GM12801 (cell line): Measurements from ENCODE around the gene PCDH12.

Experiments used
- TF ChIP-seq, protein P1 (sequence below): IDR thresholded peaks from one replicate; pipeline ENCODE4 v1.5.1; 2011; ENCODE audit warnings: control low read depth; ENCODE audit not compliant: insufficient read length; ENCODE audit errors: extremely low read depth

Gene PCDH12

DNA sequence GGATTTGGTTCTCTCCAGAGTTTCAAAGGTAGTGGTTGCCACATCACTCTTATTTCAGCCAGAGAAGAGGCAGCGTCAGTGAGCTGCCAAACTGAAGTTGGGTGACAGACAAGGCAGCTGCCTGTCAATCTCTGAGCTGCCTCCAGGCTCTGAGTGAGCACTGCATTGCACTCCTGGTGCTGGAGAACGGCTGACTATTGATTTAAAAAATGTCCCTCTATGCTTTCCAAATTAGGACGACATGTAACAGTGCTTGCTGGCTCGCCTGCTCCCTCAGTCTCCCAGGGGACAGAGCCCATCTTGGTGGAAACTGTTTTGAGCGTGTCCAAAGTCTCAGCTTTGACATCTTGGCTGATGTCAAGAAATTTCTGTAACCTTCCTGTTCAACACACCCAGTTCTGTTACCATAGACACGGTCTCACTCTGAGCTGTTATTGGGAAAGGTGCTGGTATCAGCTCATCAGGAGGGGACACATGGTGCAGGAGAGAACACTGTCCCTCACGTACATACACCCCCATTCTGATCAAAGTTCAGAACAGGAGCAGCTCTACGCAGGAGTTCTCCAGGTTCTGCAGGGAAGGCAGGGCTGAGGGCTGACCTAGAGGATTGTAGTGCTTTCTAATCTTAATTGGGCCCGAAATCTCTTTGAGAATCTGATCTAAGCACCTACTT lies 15.7 kb downstream of the PCDH12 start:
- TF ChIP-seq, protein P1, sequence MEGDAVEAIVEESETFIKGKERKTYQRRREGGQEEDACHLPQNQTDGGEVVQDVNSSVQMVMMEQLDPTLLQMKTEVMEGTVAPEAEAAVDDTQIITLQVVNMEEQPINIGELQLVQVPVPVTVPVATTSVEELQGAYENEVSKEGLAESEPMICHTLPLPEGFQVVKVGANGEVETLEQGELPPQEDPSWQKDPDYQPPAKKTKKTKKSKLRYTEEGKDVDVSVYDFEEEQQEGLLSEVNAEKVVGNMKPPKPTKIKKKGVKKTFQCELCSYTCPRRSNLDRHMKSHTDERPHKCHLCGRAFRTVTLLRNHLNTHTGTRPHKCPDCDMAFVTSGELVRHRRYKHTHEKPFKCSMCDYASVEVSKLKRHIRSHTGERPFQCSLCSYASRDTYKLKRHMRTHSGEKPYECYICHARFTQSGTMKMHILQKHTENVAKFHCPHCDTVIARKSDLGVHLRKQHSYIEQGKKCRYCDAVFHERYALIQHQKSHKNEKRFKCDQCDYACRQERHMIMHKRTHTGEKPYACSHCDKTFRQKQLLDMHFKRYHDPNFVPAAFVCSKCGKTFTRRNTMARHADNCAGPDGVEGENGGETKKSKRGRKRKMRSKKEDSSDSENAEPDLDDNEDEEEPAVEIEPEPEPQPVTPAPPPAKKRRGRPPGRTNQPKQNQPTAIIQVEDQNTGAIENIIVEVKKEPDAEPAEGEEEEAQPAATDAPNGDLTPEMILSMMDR: no peak

DNA sequence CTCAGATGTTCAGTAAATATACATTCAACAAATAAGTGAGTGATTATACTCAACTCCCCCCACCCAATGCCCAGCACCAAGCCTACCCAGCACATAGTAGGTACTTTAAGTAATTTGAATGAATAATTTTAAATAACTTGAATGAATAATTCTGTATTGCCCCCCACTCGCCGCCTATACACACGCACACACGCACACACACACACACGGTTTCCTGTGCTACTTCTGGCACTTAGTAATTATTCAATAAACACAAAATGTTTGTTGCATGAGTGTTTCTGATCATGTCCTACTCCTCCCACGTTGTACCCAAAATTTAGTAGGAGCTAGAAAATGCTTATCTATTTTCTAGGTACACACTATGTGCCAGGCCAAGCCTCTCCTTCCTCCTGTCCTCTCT lies 16.2 kb downstream of the PCDH12 start:
- TF ChIP-seq, protein P1: no peak

DNA sequence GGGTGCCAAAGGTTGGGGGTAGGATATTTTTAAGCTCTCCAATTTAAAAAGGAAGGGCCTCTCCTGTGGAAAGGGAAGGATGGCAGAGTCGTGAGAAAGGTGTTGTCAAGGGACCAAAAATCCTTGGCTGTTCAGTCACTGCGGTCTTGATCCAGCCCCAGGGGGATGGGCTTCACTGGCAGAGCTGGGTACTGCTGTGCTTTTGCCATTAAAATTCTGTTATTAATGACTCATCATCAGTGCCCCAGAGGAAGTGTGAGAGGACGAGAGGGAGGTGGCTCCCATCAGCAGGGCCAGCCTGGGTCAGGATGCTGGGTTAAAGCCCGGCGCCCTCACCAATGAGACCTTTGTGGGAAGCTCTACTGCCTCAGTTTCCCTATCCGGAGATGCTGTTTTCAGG lies 16.7 kb downstream of the PCDH12 start:
- TF ChIP-seq, protein P1: no peak

DNA sequence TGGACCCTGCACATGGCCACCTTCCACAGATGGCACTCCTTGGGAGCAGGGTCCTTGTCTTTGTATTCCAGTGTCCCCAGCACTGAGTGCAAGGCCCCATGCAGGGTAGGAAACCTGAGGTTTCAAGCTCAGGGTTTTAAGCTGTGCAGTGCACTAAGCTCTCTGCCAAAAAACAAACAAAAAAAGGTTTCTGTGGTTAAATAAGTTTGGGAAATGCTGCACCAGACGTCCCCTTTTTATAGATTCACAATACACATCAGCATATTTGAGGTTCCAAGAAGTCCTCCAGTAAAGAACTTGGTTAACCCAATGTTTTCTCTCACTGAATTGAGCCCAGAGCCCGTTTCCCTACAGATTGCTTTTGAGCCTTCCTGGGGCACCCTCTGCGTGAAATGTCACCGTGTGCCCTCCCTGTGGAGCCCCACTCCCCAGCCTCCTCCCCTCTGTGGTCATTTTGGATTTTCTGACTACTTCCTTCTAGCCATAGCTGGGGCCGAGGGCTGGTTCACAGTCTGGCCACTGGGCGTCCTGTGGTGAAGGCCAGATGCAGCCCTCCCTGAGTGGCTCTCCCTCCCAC lies 17.2 kb downstream of the PCDH12 start:
- TF ChIP-seq, protein P1: no peak

DNA sequence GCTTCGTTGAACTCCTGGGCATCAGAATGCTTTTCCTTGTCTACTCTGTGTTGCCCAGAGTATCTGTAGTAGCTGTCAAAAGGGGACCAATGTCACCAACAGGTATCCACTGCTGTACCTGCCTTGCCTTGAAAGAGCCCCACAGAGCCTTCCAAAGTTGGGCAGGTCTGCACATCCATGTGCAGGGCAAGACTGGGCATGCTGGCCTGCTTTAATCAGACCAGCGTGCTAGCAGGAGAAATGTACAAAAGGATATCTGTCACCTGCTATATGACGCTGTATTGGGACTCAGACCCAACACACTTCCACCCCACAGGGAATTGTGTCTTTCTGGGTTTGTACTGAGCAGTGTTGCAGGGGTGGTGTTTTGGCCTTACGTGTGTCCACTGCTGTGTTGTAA lies 22.5 kb downstream of the PCDH12 start:
- TF ChIP-seq, protein P1: no peak

DNA sequence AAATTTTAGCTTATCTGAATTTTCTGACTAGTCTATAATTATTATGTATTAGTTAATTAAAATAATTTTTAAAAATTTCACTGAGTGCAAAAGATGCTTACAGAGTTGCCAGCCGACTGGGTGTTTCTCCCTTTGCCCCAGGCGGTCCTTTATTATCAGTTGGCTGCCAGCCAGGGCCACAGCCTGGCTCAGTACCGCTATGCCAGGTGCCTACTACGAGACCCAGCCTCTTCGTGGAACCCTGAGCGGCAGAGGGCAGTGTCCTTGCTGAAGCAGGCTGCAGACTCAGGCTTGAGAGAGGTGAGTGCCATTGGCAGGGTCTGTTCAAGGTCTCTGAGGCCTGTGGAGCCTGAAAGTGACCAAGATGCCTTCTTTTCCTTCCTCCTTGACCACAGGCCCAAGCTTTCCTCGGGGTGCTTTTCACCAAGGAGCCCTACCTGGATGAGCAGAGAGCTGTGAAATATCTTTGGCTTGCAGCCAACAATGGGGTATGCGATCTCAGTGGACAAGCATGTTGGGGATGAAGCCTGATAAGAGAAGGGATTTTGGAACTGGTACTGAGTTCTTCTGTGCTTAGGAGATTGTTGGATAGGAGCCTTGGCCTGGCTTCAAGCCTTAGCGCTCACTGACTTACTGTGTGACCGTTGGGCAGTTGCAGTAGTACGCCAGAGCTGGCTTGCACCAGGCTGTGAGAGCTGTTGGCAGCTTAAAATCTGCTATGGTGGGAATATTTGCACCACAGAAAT lies 23.7 kb downstream of the PCDH12 start:
- TF ChIP-seq, protein P1: no peak

DNA sequence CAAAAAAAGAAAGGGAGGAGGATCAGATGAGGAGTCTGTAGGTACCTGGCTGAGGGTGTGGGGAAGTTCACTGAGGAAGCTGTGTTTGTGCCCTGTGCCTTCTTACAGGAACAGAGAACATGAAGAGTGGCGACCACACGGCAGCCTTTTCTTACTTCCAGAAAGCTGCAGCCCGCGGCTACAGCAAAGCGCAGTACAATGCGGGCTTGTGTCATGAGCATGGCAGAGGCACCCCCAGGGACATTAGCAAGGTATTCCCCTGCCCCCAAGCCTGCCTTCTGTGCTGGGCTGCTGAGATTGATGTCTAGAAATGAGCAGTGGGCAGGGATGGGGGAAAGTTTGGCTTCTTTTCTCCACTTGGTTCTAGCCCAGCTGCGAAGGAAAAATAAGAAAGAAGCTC lies 24.9 kb downstream of the PCDH12 start:
- TF ChIP-seq, protein P1: no peak
